HepG2 (cell line): Measurements from ENCODE around the gene APBA3. TPM values are rescaled to one million over a fixed set of nuclear protein-coding genes. Genes with fewer than 3 reads are reported as not detected.

Experiments
- ATAC-seq: fragments of 200-7000 bp; cut with Tn5 transposase; 3 replicates; pipeline ENCODE4 v1.9.1; 2020; ENCODE audit warnings: mild to moderate bottlenecking, moderate library complexity
- BruUV-seq: library from RNA; stranded (reverse); fragments of 400-500 nt; replicated peaks from 2 replicates; lab custom pipeline; 2021; lab: Mats Ljungman, UMichigan
- CTCF ChIA-PET: fragments of 300-600 bp; formaldehyde crosslinking; extraction: SDS; loops from one replicate; lab custom pipeline; 2021; ENCODE audit warnings: low total read pairs, inconsistent platforms, low intra/inter-chr PET ratio; lab: Yijun Ruan, JAX
- POLR2A ChIA-PET: fragments of 350-600 bp; sonication (Branson Sonifier 250); formaldehyde crosslinking; loops from one replicate; lab custom pipeline; 2020; ENCODE audit warnings: antibody characterized with exemption, inconsistent platforms; lab: Yijun Ruan, JAX
- DNase-seq: peaks from one replicate; pipeline ENCODE4 v3.0.0-alpha.2; 2015; ENCODE audit warnings: low spot score
- FAIRE-seq: peaks from 3 replicates; lab custom pipeline; 2011; peaks lifted over from hg19 to GRCh38; lab: Jason Lieb, UNC
- H2AFZ ChIP-seq: one replicate; pipeline ENCODE4 v1.6.1; 2011; ENCODE audit warnings: low read length, inconsistent platforms
- H3K27ac ChIP-seq: fragments of 300-600 bp; 3 replicates; pipeline ENCODE4 v1.8.0; 2011; ENCODE audit warnings: mixed run types, mild to moderate bottlenecking, mixed read lengths, low read length, inconsistent platforms; ENCODE audit not compliant: insufficient read depth; ENCODE audit errors: extremely low read length
- H3K27me3 ChIP-seq, 2 experiments: fragments of 200-600 bp in 1 of 2; 2 replicates in 1 of 2; 3 replicates in 1 of 2; pipeline versions ENCODE4 v1.6.0 to v1.8.0; 2011; ENCODE audit warnings: low read length in 2 of 2, mild to moderate bottlenecking in 2 of 2, moderate library complexity in 2 of 2, inconsistent platforms in 1 of 2; ENCODE audit not compliant: insufficient read depth in 2 of 2, control insufficient read depth in 1 of 2
- H3K36me3 ChIP-seq, 2 experiments: fragments of 200-600 bp in 1 of 2; replicated peaks in 1 of 2; 2 replicates in 1 of 2; 3 replicates in 1 of 2; pipeline versions ENCODE4 v1.5.1 to v1.8.0; 2011; ENCODE audit warnings: low read length in 2 of 2, inconsistent platforms in 1 of 2; ENCODE audit not compliant: insufficient read depth in 2 of 2, control insufficient read depth in 1 of 2
- H3K4me1 ChIP-seq: 2 replicates; pipeline ENCODE4 v1.5.1; 2012; ENCODE audit warnings: low read length, inconsistent platforms; ENCODE audit not compliant: insufficient read depth
- H3K4me2 ChIP-seq: 2 replicates; pipeline ENCODE4 v1.6.0; 2011; ENCODE audit warnings: low read depth, low read length, inconsistent platforms
- H3K4me3 ChIP-seq, 3 experiments: fragments of 200-600 bp in 1 of 3; sonication (generic), shearing (Covaris generic) in 1 of 3; replicated peaks in 1 of 3; 2 replicates each; pipeline ENCODE4 v1.5.1; 2011 to 2016; ENCODE audit warnings: low read length in 3 of 3, inconsistent platforms in 2 of 3, low read depth in 2 of 3, mild to moderate bottlenecking in 2 of 3, control low read depth in 1 of 3, mixed read lengths in 1 of 3; ENCODE audit not compliant: insufficient read depth in 1 of 3
- H3K79me2 ChIP-seq: one replicate; pipeline ENCODE4 v1.6.1; 2011; ENCODE audit warnings: low read length, inconsistent platforms; ENCODE audit not compliant: insufficient read depth
- H3K9ac ChIP-seq: 2 replicates; pipeline ENCODE4 v1.6.0; 2011; ENCODE audit warnings: mild to moderate bottlenecking, low read depth, low read length, inconsistent platforms; ENCODE audit not compliant: insufficient read depth
- H3K9me3 ChIP-seq: 2 replicates; pipeline ENCODE4 v1.5.1; 2012; ENCODE audit warnings: mild to moderate bottlenecking, low read length
- H4K20me1 ChIP-seq: 2 replicates; pipeline ENCODE4 v1.6.0; 2011; ENCODE audit warnings: inconsistent platforms, mild to moderate bottlenecking, low read length, moderate library complexity; ENCODE audit not compliant: insufficient read depth
- CBX5 ChIP-seq: sonication (generic); formaldehyde crosslinking; IDR thresholded peaks from 2 replicates; pipeline ENCODE4 v1.4.0; 2020; ENCODE audit warnings: missing genetic modification reagents, borderline replicate concordance
- DNMT1 ChIP-seq: sonication (generic); formaldehyde crosslinking; IDR thresholded peaks from 2 replicates; pipeline ENCODE4 v1.5.1; 2020; ENCODE audit warnings: mild to moderate bottlenecking, missing genetic modification reagents
- IKZF4 ChIP-seq: sonication (generic); formaldehyde crosslinking; IDR thresholded peaks from 2 replicates; pipeline ENCODE4 v1.5.1; 2020; ENCODE audit warnings: borderline replicate concordance, mild to moderate bottlenecking, low read depth, missing genetic modification reagents; ENCODE audit errors: not compliant biosample characterization
- PRDM15 ChIP-seq: sonication (generic); formaldehyde crosslinking; IDR thresholded peaks from 2 replicates; pipeline ENCODE4 v1.4.0; 2020; ENCODE audit warnings: missing genetic modification reagents
- SSRP1 ChIP-seq: IDR thresholded peaks from 2 replicates; pipeline ENCODE4 v1.6.1; 2016; ENCODE audit warnings: control low read depth
- ZNF777 ChIP-seq: sonication (generic); formaldehyde crosslinking; IDR thresholded peaks from 2 replicates; pipeline ENCODE4 v1.4.0; 2020; ENCODE audit warnings: missing genetic modification reagents
- WGBS: methylation state at CpG from one replicate; pipeline ENCODE4 v1.1.6; 2017; ENCODE audit warnings: low lambda C conversion rate; 5-methylcytosine and 5-hydroxymethylcytosine counted together
- in situ Hi-C: cut with HindIII; loops from 2 replicates; pipeline ENCODE4 v1.10.0; 2017; ENCODE audit warnings: low pct_unique_long_range_greater_than_20kb; ENCODE audit not compliant: extremely low pct_ligation_motif_present
- intact Hi-C: fragments of 100-400 bp; cut with micrococcal nuclease; formaldehyde crosslinking; loops from one replicate; pipeline ENCODE4 v1.10.0; 2022; ENCODE audit not compliant: unreplicated experiment
- polyA plus RNA-seq, 8 experiments: library from polyadenylated mRNA; depleted of rRNA in 3 of 8; stranded (reverse) in 7 of 8; unstranded in 1 of 8; fragments of >200 nt; fragmentation: Illumina TruSeq in 4 of 8; extraction: Trizol in 4 of 8; gene quantifications; 2 replicates each; pipeline versions ENCODE4 v1.2.1 to v1.2.3, GENCODE V29; 2011 to 2016; ENCODE audit warnings: low read depth in 4 of 8, missing spikeins in 1 of 8, mixed read lengths in 1 of 8; ENCODE audit not compliant: insufficient read depth in 1 of 8
- total RNA-seq, 5 experiments: library from RNA; depleted of rRNA; stranded (reverse); fragments of >200 nt; fragmentation: Illumina TruSeq; extraction: Trizol; gene quantifications; 2 replicates each; pipeline ENCODE4 v1.2.3, GENCODE V29; 2016; ENCODE audit warnings: low read depth in 1 of 5
- TF ChIP-seq, protein P1 (sequence below): sonication (generic); formaldehyde crosslinking; IDR thresholded peaks from 2 replicates; pipeline ENCODE4 v1.4.0; 2020; ENCODE audit warnings: missing genetic modification reagents, borderline replicate concordance

The APBA3 gene
- total and polyA plus RNA-seq, 2 of the 13 experiments (the other 11 are each of a cell fraction or from before 2014, with no cell fraction given) = 14.2 to 14.3 TPM

DNA sequence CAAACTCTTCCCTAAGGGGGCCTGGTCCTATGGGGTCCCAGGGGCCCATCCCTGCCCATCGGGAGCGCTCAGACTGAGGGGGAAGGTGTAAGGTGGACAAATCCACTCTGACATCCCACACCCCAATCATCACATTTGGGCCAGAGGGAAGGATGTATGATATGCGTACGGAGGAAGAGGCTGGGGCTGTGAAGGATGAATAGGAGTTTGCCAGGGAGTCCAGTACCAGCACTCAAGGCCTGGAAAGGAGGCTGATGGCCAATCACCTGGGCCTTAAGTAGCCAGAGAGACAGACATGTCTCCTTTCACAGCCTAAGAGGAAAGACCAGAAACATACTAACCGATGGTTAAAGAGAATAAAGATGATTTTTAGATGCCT is 38.4 kb downstream of the APBA3 start:
- Histone ChIP-seq H3K9ac (no peak overlapping the region), H3K4me3 (no peak overlapping the region)
- TF ChIP-seq, protein P1, sequence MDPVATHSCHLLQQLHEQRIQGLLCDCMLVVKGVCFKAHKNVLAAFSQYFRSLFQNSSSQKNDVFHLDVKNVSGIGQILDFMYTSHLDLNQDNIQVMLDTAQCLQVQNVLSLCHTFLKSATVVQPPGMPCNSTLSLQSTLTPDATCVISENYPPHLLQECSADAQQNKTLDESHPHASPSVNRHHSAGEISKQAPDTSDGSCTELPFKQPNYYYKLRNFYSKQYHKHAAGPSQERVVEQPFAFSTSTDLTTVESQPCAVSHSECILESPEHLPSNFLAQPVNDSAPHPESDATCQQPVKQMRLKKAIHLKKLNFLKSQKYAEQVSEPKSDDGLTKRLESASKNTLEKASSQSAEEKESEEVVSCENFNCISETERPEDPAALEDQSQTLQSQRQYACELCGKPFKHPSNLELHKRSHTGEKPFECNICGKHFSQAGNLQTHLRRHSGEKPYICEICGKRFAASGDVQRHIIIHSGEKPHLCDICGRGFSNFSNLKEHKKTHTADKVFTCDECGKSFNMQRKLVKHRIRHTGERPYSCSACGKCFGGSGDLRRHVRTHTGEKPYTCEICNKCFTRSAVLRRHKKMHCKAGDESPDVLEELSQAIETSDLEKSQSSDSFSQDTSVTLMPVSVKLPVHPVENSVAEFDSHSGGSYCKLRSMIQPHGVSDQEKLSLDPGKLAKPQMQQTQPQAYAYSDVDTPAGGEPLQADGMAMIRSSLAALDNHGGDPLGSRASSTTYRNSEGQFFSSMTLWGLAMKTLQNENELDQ (CRISPR knock-in tag) = no peak
- TF ChIP-seq SSRP1 (CRISPR knock-in tag) = no peak
- TF ChIP-seq CBX5 (CRISPR knock-in tag) = no peak
- TF ChIP-seq ZNF777 = no peak
- TF ChIP-seq PRDM15 = 0 out of 2 replicates have a peak, but pooled peaks have one; percentile 30
- TF ChIP-seq IKZF4 = no peak
- TF ChIP-seq DNMT1 (CRISPR knock-in tag) = no peak
- TF ChIP-seq, all 625 proteins: peak for 1
- intact Hi-C loops (no loop called here), in situ Hi-C loops (no loop called here)
- POLR2A ChIA-PET = no interaction called here
- Histone ChIP-seq H3K79me2 (no peaks in the 10 kb centered on the region), H3K36me3 (no peaks in the 10 kb centered on the region), H3K4me1 (peaks cover 28% of the 10 kb centered on the region), H3K9me3 (no peaks in the 10 kb centered on the region), H3K27me3 (no peaks in the 10 kb centered on the region; a peak in 1 of 5 replicates), H3K27ac (no peak overlapping the region), H2AFZ (no peak overlapping the region), H4K20me1 (no peaks in the 10 kb centered on the region), H3K4me2 (no peak overlapping the region)
- BruUV-seq = no TSS peak
- FAIRE-seq (no peak), DNase-seq (no peak), ATAC-seq (no peak)
- WGBS = 89% methylated on average over 5 of the region's 5 CpGs
- CTCF ChIA-PET = no interaction called here
